HG03139 (cell line): Measurements from ENCODE around the gene ANKS1A.
"Not testable (repeated sequence)": the region's sequence is repeated elsewhere in the genome, so short reads cannot be mapped to it uniquely, and the experiment has no call there.

Experiments used
- ATAC-seq: cut with Tn5 transposase; IDR thresholded peaks from one replicate; pipeline ENCODE4 v1.9.1; 2021; ENCODE audit not compliant: unreplicated experiment

Gene ANKS1A

GRCh38 chr6:34888874-34889555 is at the start of gene ANKS1A:
Gene ANKS1A (plus strand): TSS chr6:34889255. CDS start chr6:34889403, 148 bp downstream.
- no peak for ATAC-seq

- ATAC-seq, result no peak
These were observed 49.2 kb upstream of the ANKS1A start for GRCh38 chr6:34839666-34840352.

GRCh38 chr6:34849066-34849465 is 40.0 kb upstream of the ANKS1A start:
- ATAC-seq, result not testable (repeated sequence)

- ATAC-seq, result no peak
These were observed 37.7 kb upstream of the ANKS1A start for GRCh38 chr6:34851361-34851760.

- ATAC-seq, result no peak
These were observed 36.5 kb upstream of the ANKS1A start for GRCh38 chr6:34852406-34853085.

- no peak for ATAC-seq
These were observed 33.6 kb upstream of the ANKS1A start for GRCh38 chr6:34855463-34855862.

- ATAC-seq, result no peak
These were observed 30.4 kb upstream of the ANKS1A start for GRCh38 chr6:34858681-34859080.

- no peak for ATAC-seq
These were observed 29.1 kb upstream of the ANKS1A start for GRCh38 chr6:34859951-34860350.

GRCh38 chr6:34860776-34861175 is 28.3 kb upstream of the ANKS1A start:
- ATAC-seq, result no peak

- ATAC-seq, result no peak
These were observed 25.0 kb upstream of the ANKS1A start for GRCh38 chr6:34864007-34864406.

GRCh38 chr6:34865107-34865506 is 23.9 kb upstream of the ANKS1A start:
- no peak for ATAC-seq

- no peak for ATAC-seq
These were observed 22.5 kb upstream of the ANKS1A start for GRCh38 chr6:34866509-34866908.

- no peak for ATAC-seq
These were observed 21.6 kb upstream of the ANKS1A start for GRCh38 chr6:34867484-34867883.

GRCh38 chr6:34871853-34872252 is 17.2 kb upstream of the ANKS1A start:
- ATAC-seq, result no peak

GRCh38 chr6:34872332-34872731 is 16.7 kb upstream of the ANKS1A start:
- ATAC-seq, result no peak

- no peak for ATAC-seq
These were observed 13.5 kb upstream of the ANKS1A start for GRCh38 chr6:34875292-34876213.

- no peak for ATAC-seq
These were observed 12.6 kb upstream of the ANKS1A start for GRCh38 chr6:34876472-34876871.

- no peak for ATAC-seq
These were observed 11.8 kb upstream of the ANKS1A start for GRCh38 chr6:34877259-34877658.

- ATAC-seq, result no peak
These were observed 11.1 kb upstream of the ANKS1A start for GRCh38 chr6:34877869-34878485.

- ATAC-seq, result not testable (repeated sequence)
These were observed 5.0 kb upstream of the ANKS1A start for GRCh38 chr6:34884073-34884472.

GRCh38 chr6:34884996-34885395 is 4.1 kb upstream of the ANKS1A start:
- no peak for ATAC-seq
